CD4-positive, alpha-beta T cell treated with Interleukin-15 for 4 hours (primary cell): ENCODE measurements around the gene PRKG1.
"Not testable (repeated sequence)": the region's sequence is repeated elsewhere in the genome, so short reads cannot be mapped to it uniquely, and the experiment has no call there.

ENCODE experiments used
- DNase-seq: peaks from one replicate; pipeline ENCODE4 v3.0.0-alpha.2; 2020; ENCODE audit warnings: low spot score

Gene PRKG1

GRCh38 chr10:51170518-51171245 is 96.4 kb downstream of the PRKG1 start:
- DNase-seq = no peak

GRCh38 chr10:51171946-51172345 is 97.7 kb downstream of the PRKG1 start:
- DNase-seq = no peak

GRCh38 chr10:51176976-51177695 is 102.8 kb downstream of the PRKG1 start:
- no peak for DNase-seq

GRCh38 chr10:51178634-51179033 is 104.3 kb downstream of the PRKG1 start:
- DNase-seq = no peak

GRCh38 chr10:51180141-51180540 is 105.9 kb downstream of the PRKG1 start:
- DNase-seq = no peak

GRCh38 chr10:51183783-51184182 is 109.5 kb downstream of the PRKG1 start:
- no peak for DNase-seq

GRCh38 chr10:51186361-51186760 is 112.1 kb downstream of the PRKG1 start:
- DNase-seq = no peak

- DNase-seq = no peak
Observed at GRCh38 chr10:51188008-51188407, 113.7 kb downstream of the PRKG1 start.

GRCh38 chr10:51188866-51189265 is 114.6 kb downstream of the PRKG1 start:
- no peak for DNase-seq

GRCh38 chr10:51196508-51197175 is 122.4 kb downstream of the PRKG1 start:
- no peak for DNase-seq

GRCh38 chr10:51198170-51198569 is 123.9 kb downstream of the PRKG1 start:
- no peak for DNase-seq

- no peak for DNase-seq
Observed at GRCh38 chr10:51201947-51202346, 127.7 kb downstream of the PRKG1 start.

- DNase-seq = no peak
Observed at GRCh38 chr10:51203359-51203758, 129.1 kb downstream of the PRKG1 start.

GRCh38 chr10:51204066-51204465 is 129.8 kb downstream of the PRKG1 start:
- DNase-seq = no peak

- no peak for DNase-seq
Observed at GRCh38 chr10:51204701-51205100, 130.4 kb downstream of the PRKG1 start.

GRCh38 chr10:51206500-51206899 is 132.2 kb downstream of the PRKG1 start:
- no peak for DNase-seq

- not testable (repeated sequence) for DNase-seq
Observed at GRCh38 chr10:51212937-51213336, 138.7 kb downstream of the PRKG1 start.

- DNase-seq = no peak
Observed at GRCh38 chr10:51214207-51215196, 140.2 kb downstream of the PRKG1 start.

- no peak for DNase-seq
Observed at GRCh38 chr10:51215951-51216834, 141.9 kb downstream of the PRKG1 start.

- DNase-seq = no peak
Observed at GRCh38 chr10:51217505-51217904, 143.2 kb downstream of the PRKG1 start.

GRCh38 chr10:51224671-51225161 is 150.4 kb downstream of the PRKG1 start:
- no peak for DNase-seq
